Frontal cortex (tissue), 4 donors: ENCODE results near the gene CMTM6. TPM values are rescaled to one million over a fixed set of nuclear protein-coding genes. Genes with fewer than 3 reads are reported as not detected.
"Not testable (repeated sequence)": the region's sequence is repeated elsewhere in the genome, so short reads cannot be mapped to it uniquely, and the experiment has no call there.

Experiments used
- DNase-seq, 2 donors: peaks; one replicate each; pipeline ENCODE4 v3.0.0; 2012; ENCODE audit warnings: low spot score in 2 of 2
- FAIRE-seq: peaks from 2 replicates; lab custom pipeline; 2012; peaks lifted over from hg19 to GRCh38; lab: Jason Lieb, UNC
- total RNA-seq: library from RNA; depleted of rRNA; stranded (reverse); fragments of >200 nt; gene quantifications from one replicate; pipeline ENCODE4 v1.2.3, GENCODE V29; 2014
- donor health status: control.
- donor health status: control.
- donor health status: control.

CMTM6 gene
- total RNA-seq, 1 donor from 2014 or later, result 24.9 TPM

DNA sequence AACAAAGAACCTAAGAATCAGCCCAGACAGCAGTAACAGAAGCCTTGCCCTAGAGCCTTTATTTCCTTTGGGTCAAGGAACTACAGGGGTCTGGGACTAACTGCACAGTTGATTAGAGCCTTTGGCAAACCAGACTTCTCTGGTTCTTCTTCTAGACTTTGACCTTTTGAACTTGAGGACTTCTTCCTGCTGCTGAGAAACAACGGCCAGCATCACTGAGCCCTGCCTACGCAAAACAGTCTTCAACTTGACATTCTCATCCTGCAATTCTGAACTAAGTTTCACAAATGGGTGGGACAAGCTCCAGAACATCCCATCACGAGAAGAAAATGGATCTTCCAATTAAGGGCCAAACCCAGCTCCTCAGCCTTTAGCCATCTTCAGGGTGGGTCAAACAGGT, 31.4 kb downstream of the CMTM6 start:
- DNase-seq, result no peak
- no peak for FAIRE-seq

DNA sequence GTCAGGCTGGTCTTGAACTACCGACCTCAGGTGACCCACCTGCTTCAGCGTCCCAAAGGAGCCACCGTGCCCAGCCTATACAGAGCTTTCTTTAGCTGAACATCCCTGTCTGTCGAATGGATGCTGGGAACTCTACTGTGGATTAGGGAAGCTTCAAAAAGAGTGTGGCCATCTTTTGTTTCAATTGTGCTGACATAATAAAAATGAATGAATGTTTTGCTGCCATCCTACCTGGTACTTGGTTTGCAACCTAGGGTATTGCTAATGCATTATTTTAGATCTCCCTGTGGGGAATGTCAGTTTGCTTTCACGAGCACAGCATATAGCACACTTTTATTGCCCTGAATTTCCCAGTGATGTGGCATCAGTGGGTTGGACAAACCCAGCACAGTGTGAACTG, 32.3 kb downstream of the CMTM6 start:
- DNase-seq, result no peak
- no peak for FAIRE-seq

DNA sequence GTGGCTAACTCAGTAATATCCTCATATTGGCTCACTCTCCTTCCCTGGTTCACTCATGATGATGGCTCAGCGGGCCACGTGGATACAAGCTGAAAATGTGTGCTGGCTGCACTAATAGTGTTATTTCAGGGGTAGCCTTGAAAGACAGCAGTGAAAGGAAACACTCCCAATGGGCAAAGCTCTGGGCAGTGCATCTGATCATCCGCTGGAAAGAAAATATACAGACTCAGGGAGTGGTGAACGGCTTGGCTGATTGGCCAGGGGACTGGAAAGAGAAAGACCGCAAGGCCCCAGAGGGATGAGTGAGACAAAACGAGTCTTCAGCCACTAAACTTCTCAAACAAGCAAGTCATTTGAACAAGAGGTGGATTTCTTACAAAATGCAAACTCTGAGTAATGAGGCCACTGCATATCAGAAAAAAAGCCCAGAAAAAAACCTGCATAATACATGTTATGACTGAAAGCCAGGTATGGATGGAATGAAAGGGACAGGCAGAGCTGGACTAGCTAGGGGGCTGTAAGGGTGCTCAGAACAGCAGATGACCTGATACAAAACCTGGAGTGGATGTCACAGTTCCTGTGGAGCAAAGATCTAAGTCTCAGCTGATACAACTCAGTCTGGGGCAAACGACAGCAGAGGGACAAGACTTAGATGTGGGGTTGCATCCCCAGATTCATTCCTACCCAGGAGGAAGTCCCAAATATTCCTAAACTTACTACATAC, 33.3 kb downstream of the CMTM6 start:
- no peak for DNase-seq
- no peak for FAIRE-seq

DNA sequence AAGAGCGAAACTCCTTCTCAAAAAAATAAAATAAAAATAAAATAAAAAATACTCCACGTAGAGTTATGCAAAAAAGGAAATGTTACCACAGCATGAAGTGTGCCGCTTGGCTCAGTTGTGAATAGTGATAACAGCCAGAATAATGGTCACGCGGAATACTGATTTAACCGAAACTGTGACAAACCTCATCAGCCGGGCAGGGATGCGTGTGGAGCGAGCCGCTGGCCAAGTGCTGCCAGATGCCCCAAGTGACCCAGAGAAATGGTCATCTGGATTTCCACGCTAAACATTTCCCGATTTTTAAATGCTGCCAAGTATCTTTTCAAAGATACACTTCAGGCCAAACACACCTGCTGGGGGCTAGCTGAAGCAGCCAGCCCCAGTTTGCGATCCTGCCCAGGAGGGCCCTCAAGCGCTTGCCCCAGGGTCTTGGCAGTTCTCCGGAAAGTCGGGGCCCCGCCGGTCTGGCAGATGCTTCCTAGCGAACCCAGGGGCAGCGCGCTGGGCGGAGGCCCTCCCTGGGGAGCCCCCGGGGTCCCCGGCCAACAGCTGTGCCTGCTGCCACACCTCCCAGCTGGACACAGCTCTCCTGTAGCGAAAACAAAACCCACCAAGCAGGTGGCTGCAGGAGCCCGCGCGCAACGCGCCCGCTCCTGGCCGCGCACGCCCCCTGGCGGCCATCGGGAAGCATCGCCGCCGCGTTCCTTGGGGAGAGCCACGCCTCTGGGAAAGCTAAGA, 35.1 kb downstream of the CMTM6 start:
- FAIRE-seq (no peak), DNase-seq (peak; percentile 75 to 89)

DNA sequence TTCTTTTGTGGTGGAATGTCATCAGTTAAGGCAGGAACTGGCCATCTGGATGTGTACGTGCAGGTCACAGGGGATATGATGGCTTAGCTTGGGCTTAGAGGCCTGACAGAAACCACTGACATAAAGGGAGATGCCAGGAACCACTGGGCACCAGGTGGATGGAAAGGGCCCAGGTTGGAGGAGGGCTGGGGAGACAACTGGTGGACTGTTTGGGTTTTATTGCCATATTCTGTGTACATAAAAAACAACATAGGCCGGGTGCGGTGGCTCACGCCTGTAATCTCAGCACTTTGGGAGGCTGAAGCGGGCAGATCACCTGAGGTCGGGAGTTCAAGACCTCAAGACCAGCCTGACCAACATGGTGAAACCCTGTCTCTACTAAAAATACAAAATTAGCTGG, 35.8 kb downstream of the CMTM6 start:
- DNase-seq, FAIRE-seq: not testable (repeated sequence)

DNA sequence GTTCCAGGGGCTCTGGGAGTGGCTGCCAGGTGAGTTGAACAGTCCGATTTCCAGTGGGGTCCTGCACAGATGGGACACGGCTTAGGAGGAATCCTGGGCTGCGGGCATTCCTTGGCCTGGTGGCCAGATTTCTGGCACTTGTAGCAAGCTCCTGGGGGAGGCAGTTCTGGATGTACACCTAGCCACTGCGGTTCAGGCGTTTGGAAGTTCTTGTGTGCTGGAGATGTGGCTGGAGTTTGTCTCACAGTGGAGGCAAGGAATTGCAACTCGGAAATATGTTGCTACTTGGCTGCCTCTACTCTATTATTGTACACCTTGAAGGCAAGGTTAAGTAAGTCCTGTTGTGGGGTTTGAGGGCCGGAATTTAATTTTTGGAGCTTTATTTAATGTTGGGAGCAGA, 37.9 kb downstream of the CMTM6 start:
- not testable (repeated sequence) for FAIRE-seq, DNase-seq

DNA sequence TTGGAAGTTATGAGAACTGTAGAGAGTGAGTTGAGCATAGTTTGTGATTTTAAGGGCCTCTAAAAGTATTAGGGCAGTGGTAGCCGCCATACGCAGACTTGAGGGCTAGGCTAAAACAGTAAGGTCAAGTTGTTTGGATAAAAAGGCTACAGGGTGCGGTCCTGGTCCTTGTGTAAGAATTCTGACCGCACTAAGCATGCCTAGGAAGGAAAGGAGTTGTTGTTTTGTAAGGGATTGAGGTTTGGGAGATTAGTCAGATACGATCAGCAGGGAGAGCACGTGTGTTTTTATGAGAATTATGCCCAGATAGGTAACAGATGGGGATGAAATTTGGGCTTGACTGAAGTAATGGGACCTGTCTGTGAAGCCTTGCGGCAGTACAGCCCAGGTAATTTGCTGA, 39.2 kb downstream of the CMTM6 start:
- not testable (repeated sequence) for FAIRE-seq, DNase-seq

DNA sequence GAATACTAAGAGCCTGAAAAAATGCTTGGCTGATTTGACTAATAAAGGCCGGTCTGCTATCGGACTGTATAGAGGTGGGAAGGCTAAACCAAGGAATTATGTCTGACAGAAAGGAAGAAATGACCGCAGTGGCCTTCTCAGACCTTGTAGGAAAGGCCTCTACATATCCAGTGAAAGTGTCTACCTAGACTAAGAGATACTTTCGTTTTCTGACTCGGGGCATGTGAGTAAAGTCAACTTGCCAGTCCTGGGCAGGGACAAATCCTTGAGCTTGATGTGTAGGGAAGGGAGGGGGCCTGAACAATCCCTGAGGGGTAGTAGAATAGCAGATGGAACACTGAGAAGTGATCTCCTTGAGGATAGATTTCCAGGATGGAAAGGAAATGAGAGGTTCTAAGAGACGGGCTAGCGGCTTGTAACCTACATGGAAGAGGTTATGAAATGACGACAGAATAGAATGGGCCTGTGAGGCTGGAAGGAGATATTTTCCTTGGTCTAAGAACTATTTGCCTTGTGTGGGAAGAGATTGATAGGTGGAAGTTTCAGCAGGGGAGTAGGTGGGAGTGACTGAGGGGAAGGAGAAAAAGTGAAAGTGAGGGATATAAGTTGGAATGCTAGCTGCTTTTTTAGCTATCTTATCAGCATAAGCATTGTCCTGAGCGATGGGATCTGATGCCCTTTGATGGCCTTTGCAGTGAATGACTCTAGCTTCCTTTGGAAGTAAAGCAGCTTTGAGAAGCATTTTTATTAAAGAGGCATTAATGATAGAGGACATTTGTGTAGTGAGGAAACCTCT, 40.3 kb downstream of the CMTM6 start:
- FAIRE-seq, DNase-seq: not testable (repeated sequence)

DNA sequence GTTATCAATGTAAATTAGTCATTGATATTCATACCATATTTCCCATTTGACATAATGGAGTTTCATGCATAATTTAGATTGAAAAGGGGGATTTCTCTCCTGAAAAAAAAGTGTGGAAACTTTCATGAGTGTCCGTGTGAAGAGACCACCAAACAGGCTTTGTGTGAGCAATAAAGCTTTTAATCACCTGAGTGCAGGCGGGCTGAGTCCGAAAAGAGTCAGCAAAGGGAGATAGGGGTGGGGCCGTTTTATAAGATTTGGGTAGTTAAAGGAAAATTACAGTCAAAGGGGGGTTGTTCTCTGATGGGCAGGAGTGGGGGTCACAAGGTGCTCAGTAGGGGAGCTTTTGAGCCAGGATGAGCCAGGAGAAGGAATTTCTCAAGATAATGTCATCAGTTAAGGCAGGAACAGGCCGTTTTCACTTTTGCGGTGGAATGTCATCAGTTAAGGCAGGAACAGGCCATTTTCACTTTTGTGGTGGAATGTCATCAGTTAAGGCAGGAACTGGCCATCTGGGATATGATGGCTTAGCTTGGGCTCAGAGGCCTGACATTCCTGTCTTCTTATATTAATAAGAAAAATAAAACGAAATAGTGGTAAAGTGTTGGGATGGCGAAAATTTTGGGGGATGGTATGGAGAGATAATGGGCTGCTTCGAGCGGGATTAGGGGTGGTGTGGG, 41.7 kb downstream of the CMTM6 start:
- not testable (repeated sequence) for DNase-seq

DNA sequence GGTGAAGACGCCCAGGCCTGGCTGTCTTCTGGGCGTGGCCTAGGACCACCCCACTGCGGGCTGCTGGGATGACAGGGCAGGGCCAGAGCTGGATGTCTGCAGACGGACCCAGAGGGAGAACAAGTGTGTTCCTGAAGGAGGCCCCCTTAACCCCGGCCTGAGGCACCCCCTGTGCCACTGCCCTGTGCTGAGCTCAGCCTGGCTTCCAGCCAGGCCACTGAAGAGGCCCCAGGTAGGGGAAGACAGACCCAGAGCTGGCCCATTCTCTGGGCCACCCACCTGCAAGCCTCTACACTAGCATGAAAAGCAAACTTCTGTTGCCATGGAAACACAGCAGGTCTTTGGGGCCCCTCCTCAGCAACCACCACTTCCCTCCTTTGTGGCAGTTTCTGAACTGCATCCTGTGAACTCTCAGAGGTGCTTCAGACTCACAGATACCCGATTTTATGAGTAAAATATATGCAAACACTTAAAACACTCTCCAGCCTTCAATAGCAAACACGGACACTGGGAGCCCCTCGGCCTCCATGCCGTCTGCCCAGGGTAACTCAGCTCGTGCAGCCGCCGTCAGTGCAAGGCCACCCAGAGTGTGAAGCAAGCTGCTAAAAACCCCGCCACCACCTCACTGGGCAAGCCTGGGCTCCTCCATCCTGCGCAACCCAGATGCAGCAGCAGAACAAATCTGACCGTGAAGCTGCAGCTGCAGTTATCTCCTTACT, 42.5 kb downstream of the CMTM6 start:
- no peak for FAIRE-seq

More for the DNA sequence above, 41.7 kb downstream of the CMTM6 start:
- not testable (repeated sequence) for FAIRE-seq

DNA sequence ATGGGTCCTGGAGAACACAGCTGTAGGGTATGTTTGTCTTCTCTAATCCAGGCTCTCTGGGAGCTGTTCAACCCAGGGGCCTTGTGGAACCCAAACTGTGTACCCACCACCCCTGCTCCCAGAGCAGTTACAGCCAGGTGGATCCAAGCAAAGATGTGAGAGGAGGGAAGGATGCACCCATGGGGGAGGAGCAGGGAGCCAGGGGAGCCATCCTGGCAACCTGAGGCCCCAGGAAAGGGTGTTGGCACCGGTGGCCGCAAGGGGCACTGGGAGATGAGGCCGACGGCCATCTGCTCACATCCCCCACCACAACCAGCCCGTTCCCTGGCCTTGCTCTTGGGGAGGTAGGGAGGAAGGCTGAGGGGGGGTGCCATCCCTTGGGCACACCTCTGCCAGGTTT, 43.2 kb downstream of the CMTM6 start:
- DNase-seq (no peak), FAIRE-seq (no peak)

More for the DNA sequence above, 42.5 kb downstream of the CMTM6 start:
- DNase-seq, result no peak

DNA sequence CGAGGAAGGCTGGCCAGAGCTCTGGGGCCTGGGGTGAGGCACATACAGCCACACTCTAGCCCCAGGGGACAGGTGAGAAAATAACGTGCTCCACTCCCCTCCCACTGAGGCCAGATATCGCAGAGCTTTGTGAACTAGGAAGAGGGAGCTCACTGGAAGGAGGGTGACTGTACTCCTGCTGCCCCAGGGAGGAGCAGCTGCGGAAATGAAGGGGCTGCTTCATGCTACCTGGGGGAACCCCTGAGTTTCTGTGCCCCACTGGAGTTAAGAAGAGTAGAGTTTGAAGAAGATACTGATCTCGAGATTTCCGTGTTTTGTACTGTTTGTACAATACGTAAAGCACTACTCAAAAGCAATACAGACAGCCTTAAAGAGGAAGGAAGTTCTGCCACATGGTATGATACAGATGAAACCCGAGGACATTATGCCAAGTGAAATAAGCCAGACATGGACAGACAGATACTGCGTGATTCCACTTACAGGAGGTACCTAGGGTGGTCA, 44.6 kb downstream of the CMTM6 start:
- DNase-seq, result no peak
- no peak for FAIRE-seq

DNA sequence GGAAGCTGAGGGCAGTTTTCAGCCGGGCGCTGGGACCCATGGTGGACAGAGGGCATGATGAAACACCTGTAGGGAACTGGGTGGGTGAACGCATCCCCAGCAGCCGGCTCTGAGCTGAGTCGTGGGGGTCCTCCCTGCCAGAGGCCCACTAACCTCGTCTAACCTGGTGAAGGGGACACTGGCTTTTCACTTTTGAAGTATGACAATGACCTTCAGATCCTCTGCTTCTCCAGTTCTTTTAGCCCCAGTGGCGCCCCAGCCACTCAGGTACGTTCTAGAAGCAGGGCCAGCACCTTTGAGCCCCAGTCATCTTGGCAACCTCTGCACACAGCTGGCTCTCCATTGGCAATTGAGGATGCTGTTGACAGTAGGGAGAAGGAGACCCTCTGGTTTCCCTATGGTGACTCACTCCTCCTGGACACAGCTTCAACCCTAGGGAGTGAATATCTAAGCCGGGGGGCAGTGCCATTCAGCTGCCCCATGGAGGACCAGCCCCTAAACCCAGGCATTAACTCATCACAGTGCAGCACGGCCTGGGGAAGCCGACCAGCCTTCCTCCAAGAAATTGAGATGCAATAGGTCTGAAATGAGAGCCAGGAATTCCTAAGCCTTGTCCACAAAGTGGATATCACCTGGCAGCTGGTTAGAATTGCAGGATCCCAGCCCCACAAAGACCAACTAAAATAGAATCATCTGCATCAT, 46.1 kb downstream of the CMTM6 start:
- DNase-seq (no peak), FAIRE-seq (no peak)

DNA sequence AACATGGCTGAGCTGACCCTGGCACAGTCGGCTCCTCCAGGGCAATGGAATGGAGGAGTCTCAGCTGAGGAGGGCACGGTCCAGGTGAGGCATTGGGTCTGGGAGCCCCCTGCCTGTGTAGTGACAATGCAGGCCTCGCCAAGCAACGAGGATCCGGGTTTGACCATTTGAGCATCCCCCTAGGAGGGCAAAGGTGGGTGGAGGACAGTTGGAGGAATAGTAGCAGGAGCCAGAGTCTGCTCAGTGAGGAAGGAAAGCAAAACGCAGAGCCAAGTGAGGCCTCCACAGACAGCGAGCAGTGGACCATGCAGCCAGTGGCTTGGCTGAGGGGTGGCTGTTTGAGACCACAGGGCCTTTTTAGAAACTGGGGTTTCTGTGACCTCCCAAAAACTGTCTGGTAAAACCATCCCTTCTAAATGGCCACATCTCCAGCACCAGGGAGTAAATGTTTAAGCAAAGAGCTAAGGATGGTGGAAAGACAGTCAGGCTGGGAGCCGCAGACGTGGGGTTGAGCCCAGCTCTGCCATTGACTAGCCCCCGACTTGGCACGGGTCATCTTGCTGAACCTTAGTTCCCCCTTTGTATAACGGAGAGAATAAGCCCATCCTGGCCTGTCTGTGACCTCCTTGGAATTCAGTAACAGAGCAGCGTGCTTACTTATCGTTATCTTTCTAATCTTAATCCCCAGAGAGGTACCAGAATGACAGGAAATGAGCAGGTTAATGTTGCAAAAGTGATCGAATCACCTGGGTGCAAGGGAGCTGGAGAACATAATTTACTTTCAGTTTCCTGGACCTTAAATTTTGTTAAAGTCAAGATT, 46.8 kb downstream of the CMTM6 start:
- DNase-seq, result no peak
- FAIRE-seq, result no peak

DNA sequence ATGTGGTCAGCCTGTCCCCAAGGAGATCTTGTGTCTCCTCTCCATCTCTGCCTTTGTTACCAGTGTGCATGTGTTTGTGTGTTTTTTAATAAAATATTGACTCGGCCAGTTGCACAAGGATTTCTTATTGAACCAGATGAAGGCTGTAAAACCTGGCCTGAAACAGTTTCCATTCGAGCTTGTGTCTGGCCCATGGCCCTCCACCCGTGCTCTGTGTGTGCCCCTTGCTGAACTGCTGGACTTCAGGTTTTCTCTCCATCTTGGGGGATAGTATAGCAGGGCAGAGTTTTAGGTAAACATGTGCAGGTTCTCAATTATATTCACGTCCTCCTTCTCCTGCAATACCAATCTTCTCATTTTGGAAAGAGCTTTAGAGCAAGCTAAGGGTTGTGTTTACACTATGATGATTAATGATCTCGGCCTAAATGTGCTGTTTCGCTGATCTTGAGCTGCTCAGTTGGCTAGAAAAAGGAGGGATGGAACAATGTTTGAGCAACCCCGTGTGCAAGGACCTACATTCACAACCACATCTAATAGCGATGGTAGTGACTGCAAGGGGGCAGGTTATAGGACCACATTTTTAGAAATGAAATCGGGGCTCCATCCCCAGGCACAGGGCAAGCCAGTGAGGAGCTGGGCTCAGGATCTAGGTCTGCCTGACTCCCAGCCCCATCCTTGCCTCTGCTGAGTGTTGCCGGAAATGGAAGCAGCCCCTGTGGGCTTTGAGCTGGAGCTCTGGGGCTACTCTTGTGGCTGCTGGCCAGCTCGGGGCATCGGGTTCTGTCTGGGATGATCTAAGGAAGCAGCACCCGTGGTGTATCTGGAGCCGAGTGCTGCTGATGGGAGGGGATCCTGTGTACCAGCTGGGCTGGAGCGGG, 47.7 kb downstream of the CMTM6 start:
- FAIRE-seq (no peak), DNase-seq (no peak)

DNA sequence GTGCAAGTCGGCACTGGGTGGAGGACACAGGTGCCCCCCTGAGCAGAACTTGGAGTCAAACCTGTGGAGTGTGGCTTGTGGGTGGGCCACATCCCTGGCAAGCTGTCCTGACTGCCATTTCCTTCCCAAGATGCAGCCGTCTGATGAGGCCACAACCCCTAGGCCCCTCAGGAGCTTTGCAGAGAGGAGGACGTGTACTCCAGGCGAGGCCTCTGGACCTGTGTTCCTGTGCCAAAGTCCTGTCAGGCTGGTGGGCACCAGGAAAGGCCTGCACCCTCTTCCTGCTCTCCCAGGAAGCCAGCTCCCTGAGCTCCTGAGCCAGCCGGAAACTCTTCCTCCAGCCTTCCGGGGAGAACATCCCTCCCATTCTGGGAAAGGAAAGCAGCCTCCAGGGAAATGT, 48.5 kb downstream of the CMTM6 start:
- no peak for FAIRE-seq

DNA sequence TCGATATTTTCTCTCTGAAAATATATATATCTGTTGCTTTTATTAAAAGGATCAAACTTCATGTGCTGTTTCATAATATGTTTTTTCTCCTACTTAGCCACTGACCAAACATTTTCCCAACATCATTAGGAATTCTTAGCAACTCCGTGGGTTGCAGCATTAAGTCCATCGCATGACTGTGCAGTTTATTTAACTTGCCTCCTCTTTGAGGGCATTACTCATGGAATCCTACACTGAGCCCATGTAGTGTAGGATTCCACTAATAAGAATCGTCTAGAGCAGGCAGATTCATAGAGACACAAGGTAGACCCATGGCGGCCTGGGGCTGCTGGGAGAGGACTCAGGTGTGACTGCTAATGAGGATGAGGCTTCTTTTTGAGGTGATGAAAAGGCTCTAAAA, 49.3 kb downstream of the CMTM6 start:
- no peak for FAIRE-seq

More for the DNA sequence above, 48.5 kb downstream of the CMTM6 start:
- no peak for DNase-seq

More for the DNA sequence above, 49.3 kb downstream of the CMTM6 start:
- DNase-seq, result no peak
